Endodermal cell (in vitro differentiated cells): ENCODE data around the gene DEPDC1B. TPM values are rescaled to one million over a fixed set of nuclear protein-coding genes. Genes with fewer than 3 reads are reported as not detected.

Source experiments
- DNase-seq: peaks from one replicate; pipeline ENCODE4 v3.0.0-alpha.2; 2017
- H3K27ac ChIP-seq: 2 replicates; pipeline ENCODE4 v1.5.1; 2013; ENCODE audit warnings: mild to moderate bottlenecking, low read depth, low read length, moderate library complexity
- H3K27me3 ChIP-seq: 2 replicates; pipeline ENCODE4 v1.6.1; 2013; ENCODE audit warnings: mild to moderate bottlenecking, low read length, moderate library complexity; ENCODE audit not compliant: insufficient read depth, control insufficient read depth, poor library complexity, severe bottlenecking
- H3K36me3 ChIP-seq: 2 replicates; pipeline ENCODE4 v1.7.0; 2013; ENCODE audit warnings: mild to moderate bottlenecking, low read length, moderate library complexity; ENCODE audit not compliant: control insufficient read depth, insufficient read depth
- H3K4me1 ChIP-seq: one replicate; pipeline ENCODE4 v1.7.0; 2013; ENCODE audit warnings: low read length; ENCODE audit not compliant: control insufficient read depth, insufficient read depth
- H3K4me3 ChIP-seq: 2 replicates; pipeline ENCODE4 v1.5.1; 2013; ENCODE audit warnings: mild to moderate bottlenecking, low read length, moderate library complexity
- H3K9ac ChIP-seq: 2 replicates; pipeline ENCODE4 v1.6.1; 2013; ENCODE audit warnings: mild to moderate bottlenecking, low read length, moderate library complexity; ENCODE audit not compliant: poor library complexity, severe bottlenecking; ENCODE audit errors: extremely low read depth
- H3K9me3 ChIP-seq: 2 replicates; pipeline ENCODE4 v1.6.1; 2013; ENCODE audit warnings: mild to moderate bottlenecking, low read length, moderate library complexity; ENCODE audit not compliant: control insufficient read depth
- H3K27ac Mint-ChIP-seq: 2 replicates; pipeline ENCODE4 v1.8.0; 2020; ENCODE audit warnings: mixed read lengths
- H3K27me3 Mint-ChIP-seq: 2 replicates; pipeline ENCODE4 v1.8.0; 2021; ENCODE audit warnings: mild to moderate bottlenecking, mixed read lengths; ENCODE audit not compliant: insufficient read depth
- H3K36me3 Mint-ChIP-seq: 2 replicates; pipeline ENCODE4 v1.8.0; 2020; ENCODE audit warnings: low read depth, mixed read lengths
- H3K4me1 Mint-ChIP-seq: 2 replicates; pipeline ENCODE4 v1.8.0; 2020; ENCODE audit warnings: mixed read lengths
- H3K4me3 Mint-ChIP-seq: 2 replicates; pipeline ENCODE4 v1.8.0; 2020; ENCODE audit warnings: mild to moderate bottlenecking, moderate library complexity, mixed read lengths
- H3K9me3 Mint-ChIP-seq: 2 replicates; pipeline ENCODE4 v1.8.0; 2020; ENCODE audit warnings: mild to moderate bottlenecking, mixed read lengths
- CTCF ChIP-seq: fragments of 200-600 bp; sonication (generic); conservative IDR thresholded peaks from 2 replicates; pipeline ENCODE4 v1.5.0; 2021; ENCODE audit warnings: antibody characterized with exemption, mild to moderate bottlenecking
- WGBS, 2 experiments: methylation state at CpG; one replicate each; pipeline versions ENCODE4 v1.1.5 to v1.1.7; 2013; ENCODE audit warnings: missing lambda C conversion rate in 2 of 2, mixed read lengths in 1 of 2; ENCODE audit not compliant: insufficient coverage in 1 of 2, insufficient read length in 1 of 2; 5-methylcytosine and 5-hydroxymethylcytosine counted together
- total RNA-seq, 2 donors: library from RNA; stranded (reverse); fragmentation: NEBNext Ultra II Directional in 1 of 2; extraction: Animal tissue kit (Norgen Biotek cat#: 25700) in 1 of 2; gene quantifications; 2 replicates in 1 of 2; 3 replicates in 1 of 2; pipeline ENCODE4 v1.2.1, GENCODE V29; 2021

The DEPDC1B gene
- total RNA-seq, 2 donors from 2014 or later = 32.2 to 42.1 TPM

- Histone ChIP-seq H3K27ac (no peak overlapping the region), H3K27me3 (no peaks in the 10 kb centered on the region), H3K36me3 (peaks cover 32% of the 10 kb centered on the region), H3K9me3 (no peaks in the 10 kb centered on the region), H3K4me1 (no peaks in the 10 kb centered on the region), H3K9ac (no peak overlapping the region), H3K4me3 (no peak overlapping the region)
- Mint-ChIP-seq H3K9me3 (no peaks in the 10 kb centered on the region), H3K4me1 (no peaks in the 10 kb centered on the region), H3K27me3 (no peaks in the 10 kb centered on the region), H3K4me3 (no peak overlapping the region), H3K27ac (no peak overlapping the region), H3K36me3 (peaks cover 34% of the 10 kb centered on the region)
- TF ChIP-seq CTCF = no peak
- no peak for DNase-seq
- 94% methylated on average over 1 of the region's 1 CpG; no CpG with 5 or more reads in 1 of the 2 experiments for whole genome bisulfite sequencing, 2 experiments
These were observed 66.6 kb downstream of the DEPDC1B start for GRCh38 chr5:60633341-60633740.

GRCh38 chr5:60632153-60632552 is 67.8 kb downstream of the DEPDC1B start:
- Histone ChIP-seq H3K36me3 (peaks cover 22% of the 10 kb centered on the region), H3K4me3 (no peak overlapping the region), H3K4me1 (no peaks in the 10 kb centered on the region), H3K9me3 (no peaks in the 10 kb centered on the region), H3K27me3 (no peaks in the 10 kb centered on the region), H3K27ac (no peak overlapping the region), H3K9ac (no peak overlapping the region)
- no peaks in the 10 kb centered on the region for H3K9me3 Mint-ChIP-seq
- 60 to 95% methylated on average over 1 to 11 of the region's 11 CpGs for WGBS, 2 experiments
- no peaks in the 10 kb centered on the region for H3K27me3 Mint-ChIP-seq
- H3K4me3 Mint-ChIP-seq = no peak overlapping the region
- DNase-seq = no peak
- H3K27ac Mint-ChIP-seq = no peak overlapping the region
- H3K36me3 Mint-ChIP-seq = peaks cover 24% of the 10 kb centered on the region
- no peaks in the 10 kb centered on the region for H3K4me1 Mint-ChIP-seq
- TF ChIP-seq CTCF = no peak

- no peak for TF ChIP-seq CTCF
- peaks cover 24% of the 10 kb centered on the region for H3K36me3 Mint-ChIP-seq
- H3K4me3 Mint-ChIP-seq = no peak overlapping the region
- H3K4me1 ChIP-seq = no peaks in the 10 kb centered on the region
- no peaks in the 10 kb centered on the region for H3K27me3 Mint-ChIP-seq
- H3K4me1 Mint-ChIP-seq = no peaks in the 10 kb centered on the region
- no peaks in the 10 kb centered on the region for H3K9me3 Mint-ChIP-seq
- DNase-seq = no peak
- WGBS, 2 experiments = 94% methylated on average over 2 of the region's 2 CpGs; no CpG with 5 or more reads in 1 of the 2 experiments
- no peak overlapping the region for H3K27ac Mint-ChIP-seq
- H3K36me3 ChIP-seq = peaks cover 22% of the 10 kb centered on the region
- no peak overlapping the region for H3K4me3 ChIP-seq
- no peak overlapping the region for H3K27ac ChIP-seq
- no peaks in the 10 kb centered on the region for H3K27me3 ChIP-seq
- no peak overlapping the region for H3K9ac ChIP-seq
- no peaks in the 10 kb centered on the region for H3K9me3 ChIP-seq
These were observed 69.1 kb downstream of the DEPDC1B start for GRCh38 chr5:60630836-60631235.
